ENCODE data around the gene ACOXL.
"Not testable (repeated sequence)": the region's sequence is repeated elsewhere in the genome, so short reads cannot be mapped to it uniquely, and the experiment has no call there.

The ACOXL gene

DNA sequence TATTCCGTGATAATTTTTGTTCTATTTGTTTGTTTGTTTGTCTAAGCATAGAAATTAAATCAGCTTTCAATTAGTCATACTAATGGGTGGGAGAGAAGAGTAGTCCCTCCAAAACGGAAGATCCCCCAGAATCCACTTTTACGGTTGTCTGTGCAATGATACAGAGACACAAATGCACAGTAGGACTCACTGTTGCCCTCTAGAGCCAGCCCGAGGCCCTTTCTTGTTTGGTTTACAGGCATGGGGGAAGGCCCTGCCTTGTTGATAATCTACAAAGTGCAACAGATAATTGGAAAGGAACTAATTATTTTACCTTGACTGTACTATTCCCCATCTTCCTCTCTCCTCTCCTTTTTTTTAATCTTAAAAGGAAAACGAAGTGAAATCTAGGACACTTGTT lies 121.1 kb downstream of the ACOXL start:
- Histone ChIP-seq H3K9me3 (ENCODE audit: control insufficient read depth, insufficient read depth, low read length) (no peaks in the 10 kb centered on the region), H3F3A (ENCODE audit: control insufficient read depth, insufficient read depth) (peaks cover 3% of the 10 kb centered on the region), H3K27me3 (ENCODE audit: control insufficient read depth, low read length) (peaks cover 16% of the 10 kb centered on the region), H3K79me2 (ENCODE audit: control insufficient read depth, low read length) (no peaks in the 10 kb centered on the region), H3K4me2 (ENCODE audit: low read length) (no peak overlapping the region), H3K4me3 (ENCODE audit: low read length) (no peak overlapping the region), H3K36me3 (ENCODE audit: control insufficient read depth, low read length) (no peaks in the 10 kb centered on the region), H3K27ac (ENCODE audit: low read depth, low read length) (no peak overlapping the region), H3K9me2 (replicated peaks; ENCODE audit: control insufficient read depth, low read length) (no peaks in the 10 kb centered on the region), H4K20me1 (ENCODE audit: control insufficient read depth, insufficient read depth, low read depth, low read length) (no peaks in the 10 kb centered on the region), H3K4me1 (ENCODE audit: control insufficient read depth, low read length) (peaks cover 25% of the 10 kb centered on the region)
- TF ChIP-seq, protein P1, sequence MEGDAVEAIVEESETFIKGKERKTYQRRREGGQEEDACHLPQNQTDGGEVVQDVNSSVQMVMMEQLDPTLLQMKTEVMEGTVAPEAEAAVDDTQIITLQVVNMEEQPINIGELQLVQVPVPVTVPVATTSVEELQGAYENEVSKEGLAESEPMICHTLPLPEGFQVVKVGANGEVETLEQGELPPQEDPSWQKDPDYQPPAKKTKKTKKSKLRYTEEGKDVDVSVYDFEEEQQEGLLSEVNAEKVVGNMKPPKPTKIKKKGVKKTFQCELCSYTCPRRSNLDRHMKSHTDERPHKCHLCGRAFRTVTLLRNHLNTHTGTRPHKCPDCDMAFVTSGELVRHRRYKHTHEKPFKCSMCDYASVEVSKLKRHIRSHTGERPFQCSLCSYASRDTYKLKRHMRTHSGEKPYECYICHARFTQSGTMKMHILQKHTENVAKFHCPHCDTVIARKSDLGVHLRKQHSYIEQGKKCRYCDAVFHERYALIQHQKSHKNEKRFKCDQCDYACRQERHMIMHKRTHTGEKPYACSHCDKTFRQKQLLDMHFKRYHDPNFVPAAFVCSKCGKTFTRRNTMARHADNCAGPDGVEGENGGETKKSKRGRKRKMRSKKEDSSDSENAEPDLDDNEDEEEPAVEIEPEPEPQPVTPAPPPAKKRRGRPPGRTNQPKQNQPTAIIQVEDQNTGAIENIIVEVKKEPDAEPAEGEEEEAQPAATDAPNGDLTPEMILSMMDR (IDR thresholded peaks at IDR 0.05; ENCODE audit: low read depth, low read length, poor library complexity, severe bottlenecking): peak; percentile 70
- TF ChIP-seq EZH2phosphoT487 (IDR thresholded peaks at IDR 0.05; ENCODE audit: borderline replicate concordance, low read length): no peak

DNA sequence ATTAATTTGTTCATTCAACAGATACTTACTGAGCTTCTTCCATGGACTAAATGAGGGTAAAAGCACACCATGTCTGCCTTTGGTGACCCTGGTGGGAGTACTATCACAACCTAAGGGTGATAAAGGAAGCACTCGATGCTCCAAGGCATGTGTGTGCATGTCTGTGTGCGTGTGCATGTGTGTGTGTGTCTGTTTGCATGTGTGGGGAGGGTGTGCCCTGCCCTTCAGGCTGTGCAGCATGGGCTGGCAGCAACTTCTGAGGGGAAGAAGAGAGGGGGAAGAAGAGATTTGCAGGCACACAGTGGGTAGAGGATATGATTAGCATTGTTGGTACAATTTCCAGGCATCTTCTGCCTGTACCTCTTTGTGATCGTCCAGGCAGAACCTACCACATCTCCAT lies 121.6 kb downstream of the ACOXL start:
- peaks cover 7% of the 10 kb centered on the region for H3F3A ChIP-seq (ENCODE audit: control insufficient read depth, insufficient read depth)
- no peaks in the 10 kb centered on the region for H3K9me3 ChIP-seq (ENCODE audit: control insufficient read depth, insufficient read depth, low read length)
- no peaks in the 10 kb centered on the region for H3K9me2 ChIP-seq (replicated peaks; ENCODE audit: control insufficient read depth, low read length)
- TF ChIP-seq, protein P1 (IDR thresholded peaks at IDR 0.05; ENCODE audit: low read depth, low read length, poor library complexity, severe bottlenecking): no peak
- TF ChIP-seq EZH2phosphoT487 (IDR thresholded peaks at IDR 0.05; ENCODE audit: borderline replicate concordance, low read length): no peak
- no peak overlapping the region for H3K27ac ChIP-seq (ENCODE audit: low read depth, low read length)
- peaks cover 29% of the 10 kb centered on the region for H3K4me1 ChIP-seq (ENCODE audit: control insufficient read depth, low read length)
- H4K20me1 ChIP-seq (ENCODE audit: control insufficient read depth, insufficient read depth, low read depth, low read length): no peaks in the 10 kb centered on the region
- H3K79me2 ChIP-seq (ENCODE audit: control insufficient read depth, low read length): no peaks in the 10 kb centered on the region
- H3K27me3 ChIP-seq (ENCODE audit: control insufficient read depth, low read length): peaks cover 16% of the 10 kb centered on the region
- H3K36me3 ChIP-seq (ENCODE audit: control insufficient read depth, low read length): no peaks in the 10 kb centered on the region
- no peak overlapping the region for H3K4me3 ChIP-seq (ENCODE audit: low read length)
- H3K4me2 ChIP-seq (ENCODE audit: low read length): no peak overlapping the region

GRCh38 chr2:110854355-110855081 lies 122.1 kb downstream of the ACOXL start:
- Histone ChIP-seq H3K4me2 (ENCODE audit: low read length) (no peak overlapping the region), H3K79me2 (ENCODE audit: control insufficient read depth, low read length) (no peaks in the 10 kb centered on the region), H3K4me3 (ENCODE audit: low read length) (no peak overlapping the region), H3K9me2 (replicated peaks; ENCODE audit: control insufficient read depth, low read length) (no peaks in the 10 kb centered on the region), H3F3A (ENCODE audit: control insufficient read depth, insufficient read depth) (peaks cover 13% of the 10 kb centered on the region), H3K36me3 (ENCODE audit: control insufficient read depth, low read length) (no peaks in the 10 kb centered on the region), H3K27me3 (ENCODE audit: control insufficient read depth, low read length) (peaks cover 16% of the 10 kb centered on the region), H3K4me1 (ENCODE audit: control insufficient read depth, low read length) (peaks cover 35% of the 10 kb centered on the region), H3K9me3 (ENCODE audit: control insufficient read depth, insufficient read depth, low read length) (no peaks in the 10 kb centered on the region), H4K20me1 (ENCODE audit: control insufficient read depth, insufficient read depth, low read depth, low read length) (no peaks in the 10 kb centered on the region), H3K27ac (ENCODE audit: low read depth, low read length) (no peak overlapping the region)
- TF ChIP-seq, protein P1 (IDR thresholded peaks at IDR 0.05; ENCODE audit: low read depth, low read length, poor library complexity, severe bottlenecking): peak; percentile 71
- no peak for TF ChIP-seq EZH2phosphoT487 (IDR thresholded peaks at IDR 0.05; ENCODE audit: borderline replicate concordance, low read length)

DNA sequence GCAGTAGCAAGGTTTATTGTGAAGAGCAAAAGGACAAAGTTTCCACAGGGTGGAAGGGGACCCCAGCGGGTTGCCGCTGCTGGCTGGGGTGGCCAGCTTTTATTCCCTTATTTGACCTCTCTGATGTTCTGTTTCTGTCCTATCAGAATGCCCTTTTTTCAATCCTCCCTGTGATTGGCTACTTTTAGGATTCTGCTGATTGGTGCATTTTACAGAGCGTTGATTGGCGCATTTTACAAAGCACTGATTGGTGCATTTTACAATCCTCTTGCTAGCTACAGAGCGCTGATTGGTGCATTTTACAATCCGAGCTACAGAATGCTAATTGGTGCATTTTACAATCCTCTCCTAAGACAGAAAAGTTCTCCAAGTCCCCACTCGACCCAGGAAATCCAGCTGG lies 123.5 kb downstream of the ACOXL start:
- H3K9me3 ChIP-seq (ENCODE audit: control insufficient read depth, insufficient read depth, low read length); H3K4me3 ChIP-seq (ENCODE audit: low read length); H3K4me2 ChIP-seq (ENCODE audit: low read length); H3K27ac ChIP-seq (ENCODE audit: low read depth, low read length); H3K79me2 ChIP-seq (ENCODE audit: control insufficient read depth, low read length); H4K20me1 ChIP-seq (ENCODE audit: control insufficient read depth, insufficient read depth, low read depth, low read length); H3K9me2 ChIP-seq (replicated peaks; ENCODE audit: control insufficient read depth, low read length); H3K36me3 ChIP-seq (ENCODE audit: control insufficient read depth, low read length): not testable (repeated sequence)
- Histone ChIP-seq H3K27me3 (ENCODE audit: control insufficient read depth, low read length) (peaks cover 23% of the 10 kb centered on the region), H3F3A (ENCODE audit: control insufficient read depth, insufficient read depth) (peaks cover 13% of the 10 kb centered on the region), H3K4me1 (ENCODE audit: control insufficient read depth, low read length) (peaks cover 48% of the 10 kb centered on the region)
